ENCODE measurements around the gene PPA2. TPM values are rescaled to one million over a fixed set of nuclear protein-coding genes. Genes with fewer than 3 reads are reported as not detected.
A peak's percentile ranks its signal among the peaks of the same experiment; 100 is the strongest.

PPA2 gene
- total and polyA plus RNA-seq, 2 donors (not counting 1 experiment from before 2014, with no cell fraction given) = 74.6 to 82.6 TPM

DNA sequence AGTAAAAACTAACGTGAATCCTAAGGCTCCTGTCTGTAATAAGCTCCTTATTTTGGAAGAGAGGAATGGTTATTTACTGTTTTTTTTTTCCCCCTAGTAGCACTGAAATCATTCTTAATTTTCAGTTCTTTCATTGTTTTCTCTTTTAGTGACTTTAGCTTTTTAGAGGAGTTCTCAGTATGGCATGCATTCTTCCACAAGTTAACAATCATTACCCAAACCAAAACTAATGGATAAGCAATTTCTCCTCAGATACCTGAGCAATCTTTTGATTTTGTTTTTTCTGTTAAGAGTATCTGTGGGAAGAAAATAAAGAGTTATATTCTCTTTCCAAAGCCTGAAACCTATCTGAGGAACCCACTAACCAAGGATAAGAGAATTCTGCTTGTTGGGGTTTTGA is 16.7 kb upstream of the PPA2 start:
- Histone ChIP-seq H2AFZ (ENCODE audit: low read length) (no peak overlapping the region), H3K27me3 (ENCODE audit: control insufficient read depth, insufficient read depth, low read length) (no peaks in the 10 kb centered on the region), H3K79me2 (ENCODE audit: control insufficient read depth, insufficient read depth, low read length) (no peaks in the 10 kb centered on the region), H3K27ac (ENCODE audit: insufficient read depth, low read length) (no peak overlapping the region), H3K9me3 (ENCODE audit: control insufficient read depth, insufficient read depth, low read depth, low read length) (no peaks in the 10 kb centered on the region), H3K36me3 (ENCODE audit: control insufficient read depth, insufficient read depth, low read length) (no peaks in the 10 kb centered on the region), H3K4me1 (ENCODE audit: control insufficient read depth, extremely low read depth, insufficient read depth, low read length) (no peaks in the 10 kb centered on the region), H3K4me2 (ENCODE audit: extremely low read depth, insufficient read depth, low read length) (no peak overlapping the region), H4K20me1 (ENCODE audit: control insufficient read depth, extremely low read depth, insufficient read depth, low read length) (no peaks in the 10 kb centered on the region), H3K9ac (ENCODE audit: insufficient read depth, low read length) (no peak overlapping the region), H3K4me3 (replicated peaks in 1 of 4; ENCODE audit: control extremely low read depth in 1 of 4, insufficient read depth in 1 of 4, low read depth in 3 of 4, low read length in 4 of 4) (no peak overlapping the region)
- no peak for DNase-seq (ENCODE audit: low read depth in 2 of 2)
- TF ChIP-seq EZH2 (IDR thresholded peaks at IDR 0.05; ENCODE audit: low read length, missing control alignments) = no peak
- TF ChIP-seq, protein P1, sequence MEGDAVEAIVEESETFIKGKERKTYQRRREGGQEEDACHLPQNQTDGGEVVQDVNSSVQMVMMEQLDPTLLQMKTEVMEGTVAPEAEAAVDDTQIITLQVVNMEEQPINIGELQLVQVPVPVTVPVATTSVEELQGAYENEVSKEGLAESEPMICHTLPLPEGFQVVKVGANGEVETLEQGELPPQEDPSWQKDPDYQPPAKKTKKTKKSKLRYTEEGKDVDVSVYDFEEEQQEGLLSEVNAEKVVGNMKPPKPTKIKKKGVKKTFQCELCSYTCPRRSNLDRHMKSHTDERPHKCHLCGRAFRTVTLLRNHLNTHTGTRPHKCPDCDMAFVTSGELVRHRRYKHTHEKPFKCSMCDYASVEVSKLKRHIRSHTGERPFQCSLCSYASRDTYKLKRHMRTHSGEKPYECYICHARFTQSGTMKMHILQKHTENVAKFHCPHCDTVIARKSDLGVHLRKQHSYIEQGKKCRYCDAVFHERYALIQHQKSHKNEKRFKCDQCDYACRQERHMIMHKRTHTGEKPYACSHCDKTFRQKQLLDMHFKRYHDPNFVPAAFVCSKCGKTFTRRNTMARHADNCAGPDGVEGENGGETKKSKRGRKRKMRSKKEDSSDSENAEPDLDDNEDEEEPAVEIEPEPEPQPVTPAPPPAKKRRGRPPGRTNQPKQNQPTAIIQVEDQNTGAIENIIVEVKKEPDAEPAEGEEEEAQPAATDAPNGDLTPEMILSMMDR (conservative IDR thresholded peaks at IDR 0.05 in 1 of 2, IDR thresholded peaks at IDR 0.05 in 1 of 2; ENCODE audit: low read depth in 1 of 2, low read length in 2 of 2) = no peak

DNA sequence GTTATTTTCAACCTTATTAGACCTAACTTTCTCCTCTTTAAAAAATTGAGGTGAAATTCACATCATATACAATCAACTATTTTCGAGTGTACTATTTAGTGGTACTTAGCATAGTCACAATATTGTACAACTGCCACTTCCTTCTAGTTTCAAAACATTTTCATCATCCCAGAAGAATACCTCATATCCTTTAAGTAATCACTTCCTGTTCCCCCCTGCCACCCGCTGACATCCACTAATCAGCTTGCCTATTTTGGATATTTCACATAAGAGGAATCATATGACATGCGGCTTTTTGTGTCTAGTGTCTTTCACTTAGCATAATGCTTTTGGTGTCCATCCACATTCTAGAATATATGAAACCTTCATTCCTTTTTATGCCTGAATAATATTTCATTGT is 10.0 kb upstream of the PPA2 start:
- Histone ChIP-seq H3K27me3 (ENCODE audit: control insufficient read depth, insufficient read depth, low read length) (no peaks in the 10 kb centered on the region), H2AFZ (ENCODE audit: low read length) (no peak overlapping the region), H3K9me3 (ENCODE audit: control insufficient read depth, insufficient read depth, low read depth, low read length) (no peaks in the 10 kb centered on the region), H3K27ac (ENCODE audit: insufficient read depth, low read length) (no peak overlapping the region), H3K4me3 (replicated peaks in 1 of 4; ENCODE audit: control extremely low read depth in 1 of 4, insufficient read depth in 1 of 4, low read depth in 3 of 4, low read length in 4 of 4) (no peak overlapping the region), H3K4me2 (ENCODE audit: extremely low read depth, insufficient read depth, low read length) (no peak overlapping the region), H4K20me1 (ENCODE audit: control insufficient read depth, extremely low read depth, insufficient read depth, low read length) (no peaks in the 10 kb centered on the region), H3K4me1 (ENCODE audit: control insufficient read depth, extremely low read depth, insufficient read depth, low read length) (no peaks in the 10 kb centered on the region), H3K9ac (ENCODE audit: insufficient read depth, low read length) (no peak overlapping the region), H3K79me2 (ENCODE audit: control insufficient read depth, insufficient read depth, low read length) (no peaks in the 10 kb centered on the region), H3K36me3 (ENCODE audit: control insufficient read depth, insufficient read depth, low read length) (no peaks in the 10 kb centered on the region)
- no peak for DNase-seq (ENCODE audit: low read depth in 2 of 2)
- TF ChIP-seq, protein P1 (conservative IDR thresholded peaks at IDR 0.05 in 1 of 2, IDR thresholded peaks at IDR 0.05 in 1 of 2; ENCODE audit: low read depth in 1 of 2, low read length in 2 of 2) = no peak
- no peak for TF ChIP-seq EZH2 (IDR thresholded peaks at IDR 0.05; ENCODE audit: low read length, missing control alignments)

DNA sequence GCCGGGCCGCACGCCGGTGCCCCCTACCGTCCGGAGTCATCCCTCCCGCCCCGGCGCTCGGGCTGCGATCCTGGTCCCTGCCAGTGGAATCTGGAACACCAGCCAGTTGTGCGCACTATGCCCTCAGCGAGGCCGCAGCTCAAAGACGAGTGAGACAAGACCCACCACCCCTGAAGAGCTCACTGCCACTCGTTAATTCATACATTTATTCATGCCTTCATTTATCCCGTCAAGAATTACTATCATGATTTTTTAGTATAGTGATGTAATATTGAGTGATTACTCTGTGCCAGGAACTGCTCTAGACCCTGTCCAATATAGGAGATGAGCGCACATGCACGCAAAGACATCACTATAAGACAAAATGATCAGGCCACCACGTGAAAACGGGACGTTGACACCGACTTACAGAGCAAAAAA is 247 bp upstream of the PPA2 start:
- peak overlapping the region; percentile 96 for H3K9ac ChIP-seq (ENCODE audit: insufficient read depth, low read length)
- no peaks in the 10 kb centered on the region for H4K20me1 ChIP-seq (ENCODE audit: control insufficient read depth, extremely low read depth, insufficient read depth, low read length)
- peak overlapping the region; percentile 51 to 93 (median 74) for H3K4me3 ChIP-seq (replicated peaks in 1 of 4; ENCODE audit: control extremely low read depth in 1 of 4, insufficient read depth in 1 of 4, low read depth in 3 of 4, low read length in 4 of 4)
- peak overlapping the region; percentile 95 for H3K27ac ChIP-seq (ENCODE audit: insufficient read depth, low read length)
- H3K27me3 ChIP-seq (ENCODE audit: control insufficient read depth, insufficient read depth, low read length) = no peaks in the 10 kb centered on the region
- peaks cover 8% of the 10 kb centered on the region for H3K4me1 ChIP-seq (ENCODE audit: control insufficient read depth, extremely low read depth, insufficient read depth, low read length)
- peak overlapping the region; percentile 51 for H3K4me2 ChIP-seq (ENCODE audit: extremely low read depth, insufficient read depth, low read length)
- H3K36me3 ChIP-seq (ENCODE audit: control insufficient read depth, insufficient read depth, low read length) = no peaks in the 10 kb centered on the region
- H2AFZ ChIP-seq (ENCODE audit: low read length) = no peak overlapping the region
- no peak for TF ChIP-seq EZH2 (IDR thresholded peaks at IDR 0.05; ENCODE audit: low read length, missing control alignments)
- TF ChIP-seq, protein P1 (conservative IDR thresholded peaks at IDR 0.05 in 1 of 2, IDR thresholded peaks at IDR 0.05 in 1 of 2; ENCODE audit: low read depth in 1 of 2, low read length in 2 of 2) = peak; percentile 73 to 82
- H3K79me2 ChIP-seq (ENCODE audit: control insufficient read depth, insufficient read depth, low read length) = peaks cover 33% of the 10 kb centered on the region
- DNase-seq (ENCODE audit: low read depth in 2 of 2) = peak; percentile 80 to 82
- no peaks in the 10 kb centered on the region for H3K9me3 ChIP-seq (ENCODE audit: control insufficient read depth, insufficient read depth, low read depth, low read length)

Measured in fibroblast of lung (primary cell).